SK-N-SH treated with all-trans-retinoic acid at 6 μM for 48 hours (cell line): ENCODE measurements around the gene SEMA5A.

Experiments used
- ATAC-seq: fragments of 200-7000 bp; cut with Tn5 transposase; 3 replicates; pipeline ENCODE4 v1.9.1; 2020; ENCODE audit warnings: mild to moderate bottlenecking, moderate library complexity
- ARNTL ChIP-seq: fragments of 450-650 bp; formaldehyde crosslinking; IDR thresholded peaks from 2 replicates; pipeline ENCODE4 v1.5.0; 2020; ENCODE audit warnings: low read depth, mild to moderate bottlenecking, moderate library complexity, borderline replicate concordance
- BACH2 ChIP-seq: fragments of 250-450 bp; sonication (Bioruptor Pico); IDR thresholded peaks from 2 replicates; pipeline ENCODE4 v1.9.0; 2021; ENCODE audit warnings: mild to moderate bottlenecking, borderline replicate concordance
- CSDC2 ChIP-seq: fragments of 250-450 bp; sonication (Bioruptor Pico); IDR thresholded peaks from 2 replicates; pipeline ENCODE4 v1.5.0; 2020; ENCODE audit warnings: mild to moderate bottlenecking, moderate library complexity
- ESRRG ChIP-seq: fragments of 250-450 bp; sonication (Bioruptor Pico); IDR thresholded peaks from 2 replicates; pipeline ENCODE4 v1.6.1; 2021; ENCODE audit warnings: mild to moderate bottlenecking
- GLIS3 ChIP-seq: fragments of 250-450 bp; sonication (Bioruptor Pico); IDR thresholded peaks from 2 replicates; pipeline ENCODE4 v1.5.0; 2020; ENCODE audit warnings: mild to moderate bottlenecking, moderate library complexity
- ISL1 ChIP-seq: fragments of 250-450 bp; sonication (Bioruptor Pico); IDR thresholded peaks from 2 replicates; pipeline ENCODE4 v2.1.2; 2022; ENCODE audit warnings: mild to moderate bottlenecking, moderate library complexity
- OSR1 ChIP-seq: fragments of 250-450 bp; sonication (Bioruptor Pico); IDR thresholded peaks from 2 replicates; pipeline ENCODE4 v1.8.0; 2022; ENCODE audit warnings: moderate library complexity, mild to moderate bottlenecking, inconsistent platforms
- PPARA ChIP-seq: fragments of 250-450 bp; sonication (Bioruptor Pico); IDR thresholded peaks from 2 replicates; pipeline ENCODE4 v1.5.0; 2020; ENCODE audit warnings: mild to moderate bottlenecking, borderline replicate concordance
- RARB ChIP-seq: fragments of 250-450 bp; sonication (Bioruptor Pico); IDR thresholded peaks from 2 replicates; pipeline ENCODE4 v1.8.0; 2021; ENCODE audit warnings: mild to moderate bottlenecking, moderate library complexity
- SNAI2 ChIP-seq: fragments of 250-450 bp; sonication (Bioruptor Pico); IDR thresholded peaks from 2 replicates; pipeline ENCODE4 v1.5.0; 2020; ENCODE audit warnings: mild to moderate bottlenecking, moderate library complexity
- TCF4 ChIP-seq: fragments of 250-450 bp; sonication (Bioruptor Pico); IDR thresholded peaks from 2 replicates; pipeline ENCODE4 v1.8.0; 2021; ENCODE audit warnings: mild to moderate bottlenecking, moderate library complexity, borderline replicate concordance
- TOX ChIP-seq: fragments of 250-450 bp; sonication (Bioruptor Pico); IDR thresholded peaks from 2 replicates; pipeline ENCODE4 v1.8.0; 2021; ENCODE audit warnings: mild to moderate bottlenecking, moderate library complexity, borderline replicate concordance
- ZC3H10 ChIP-seq: fragments of 250-450 bp; sonication (Bioruptor Pico); IDR thresholded peaks from 2 replicates; pipeline ENCODE4 v1.5.1; 2021; ENCODE audit warnings: mild to moderate bottlenecking, moderate library complexity
- ZFP30 ChIP-seq: fragments of 450-650 bp; formaldehyde crosslinking; IDR thresholded peaks from 2 replicates; pipeline ENCODE4 v1.5.0; 2022; ENCODE audit warnings: mild to moderate bottlenecking, moderate library complexity
- ZNF565 ChIP-seq: fragments of 450-650 bp; formaldehyde crosslinking; conservative IDR thresholded peaks from 2 replicates; pipeline ENCODE4 v1.5.0; 2020; ENCODE audit warnings: low read depth, mild to moderate bottlenecking, moderate library complexity
- ZNF70 ChIP-seq: fragments of 450-650 bp; formaldehyde crosslinking; IDR thresholded peaks from 2 replicates; pipeline ENCODE4 v1.5.0; 2020; ENCODE audit warnings: mild to moderate bottlenecking, moderate library complexity
- ZNF8 ChIP-seq: fragments of 450-650 bp; formaldehyde crosslinking; IDR thresholded peaks from 2 replicates; pipeline ENCODE4 v1.5.0; 2020; ENCODE audit warnings: mild to moderate bottlenecking, moderate library complexity
- TF ChIP-seq, protein P1 (sequence below): fragments of 250-450 bp; sonication (Bioruptor Pico); IDR thresholded peaks from 2 replicates; pipeline ENCODE4 v1.5.0; 2020; ENCODE audit warnings: mild to moderate bottlenecking, moderate library complexity
- TF ChIP-seq, protein P2 (sequence below): fragments of 250-450 bp; sonication (Bioruptor Pico); IDR thresholded peaks from 2 replicates; pipeline ENCODE4 v1.8.0; 2021; ENCODE audit warnings: low read depth, mild to moderate bottlenecking, moderate library complexity, borderline replicate concordance
- TF ChIP-seq, protein P3 (sequence below): fragments of 250-450 bp; sonication (Bioruptor Pico); IDR thresholded peaks from 2 replicates; pipeline ENCODE4 v1.5.1; 2020; ENCODE audit warnings: low read depth, mild to moderate bottlenecking, moderate library complexity
- TF ChIP-seq, protein P4 (sequence below): fragments of 250-450 bp; sonication (Bioruptor Pico); IDR thresholded peaks from 2 replicates; pipeline ENCODE4 v1.5.1; 2021; ENCODE audit warnings: mild to moderate bottlenecking, moderate library complexity

Gene SEMA5A

DNA sequence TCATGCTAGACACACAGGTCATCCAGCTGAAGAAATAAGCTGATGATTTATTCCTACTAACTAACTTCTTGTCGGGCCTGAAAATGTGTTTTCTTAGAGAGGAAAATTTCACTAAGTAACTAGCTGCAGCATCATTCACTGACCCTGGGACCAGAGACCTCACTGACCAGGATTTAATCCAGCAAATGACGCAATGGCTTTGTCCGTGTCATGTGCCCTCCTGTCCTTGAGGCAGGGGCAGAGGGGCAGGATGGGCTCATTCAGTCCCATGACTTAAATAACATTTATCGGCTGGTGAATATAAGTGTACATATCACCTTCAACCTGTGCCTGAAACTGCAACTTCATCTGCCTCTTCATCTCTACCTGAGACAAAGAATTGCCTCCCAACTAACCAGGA is 154.8 kb downstream of the SEMA5A start:
- no peak for ATAC-seq
- no peak for TF ChIP-seq RARB (CRISPR knock-in tag)
- no peak for TF ChIP-seq ZFP30
- no peak for TF ChIP-seq BACH2 (CRISPR knock-in tag)
- TF ChIP-seq, protein P1, sequence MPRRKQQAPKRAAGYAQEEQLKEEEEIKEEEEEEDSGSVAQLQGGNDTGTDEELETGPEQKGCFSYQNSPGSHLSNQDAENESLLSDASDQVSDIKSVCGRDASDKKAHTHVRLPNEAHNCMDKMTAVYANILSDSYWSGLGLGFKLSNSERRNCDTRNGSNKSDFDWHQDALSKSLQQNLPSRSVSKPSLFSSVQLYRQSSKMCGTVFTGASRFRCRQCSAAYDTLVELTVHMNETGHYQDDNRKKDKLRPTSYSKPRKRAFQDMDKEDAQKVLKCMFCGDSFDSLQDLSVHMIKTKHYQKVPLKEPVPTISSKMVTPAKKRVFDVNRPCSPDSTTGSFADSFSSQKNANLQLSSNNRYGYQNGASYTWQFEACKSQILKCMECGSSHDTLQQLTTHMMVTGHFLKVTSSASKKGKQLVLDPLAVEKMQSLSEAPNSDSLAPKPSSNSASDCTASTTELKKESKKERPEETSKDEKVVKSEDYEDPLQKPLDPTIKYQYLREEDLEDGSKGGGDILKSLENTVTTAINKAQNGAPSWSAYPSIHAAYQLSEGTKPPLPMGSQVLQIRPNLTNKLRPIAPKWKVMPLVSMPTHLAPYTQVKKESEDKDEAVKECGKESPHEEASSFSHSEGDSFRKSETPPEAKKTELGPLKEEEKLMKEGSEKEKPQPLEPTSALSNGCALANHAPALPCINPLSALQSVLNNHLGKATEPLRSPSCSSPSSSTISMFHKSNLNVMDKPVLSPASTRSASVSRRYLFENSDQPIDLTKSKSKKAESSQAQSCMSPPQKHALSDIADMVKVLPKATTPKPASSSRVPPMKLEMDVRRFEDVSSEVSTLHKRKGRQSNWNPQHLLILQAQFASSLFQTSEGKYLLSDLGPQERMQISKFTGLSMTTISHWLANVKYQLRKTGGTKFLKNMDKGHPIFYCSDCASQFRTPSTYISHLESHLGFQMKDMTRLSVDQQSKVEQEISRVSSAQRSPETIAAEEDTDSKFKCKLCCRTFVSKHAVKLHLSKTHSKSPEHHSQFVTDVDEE (CRISPR knock-in tag), result no peak
- TF ChIP-seq, protein P2, sequence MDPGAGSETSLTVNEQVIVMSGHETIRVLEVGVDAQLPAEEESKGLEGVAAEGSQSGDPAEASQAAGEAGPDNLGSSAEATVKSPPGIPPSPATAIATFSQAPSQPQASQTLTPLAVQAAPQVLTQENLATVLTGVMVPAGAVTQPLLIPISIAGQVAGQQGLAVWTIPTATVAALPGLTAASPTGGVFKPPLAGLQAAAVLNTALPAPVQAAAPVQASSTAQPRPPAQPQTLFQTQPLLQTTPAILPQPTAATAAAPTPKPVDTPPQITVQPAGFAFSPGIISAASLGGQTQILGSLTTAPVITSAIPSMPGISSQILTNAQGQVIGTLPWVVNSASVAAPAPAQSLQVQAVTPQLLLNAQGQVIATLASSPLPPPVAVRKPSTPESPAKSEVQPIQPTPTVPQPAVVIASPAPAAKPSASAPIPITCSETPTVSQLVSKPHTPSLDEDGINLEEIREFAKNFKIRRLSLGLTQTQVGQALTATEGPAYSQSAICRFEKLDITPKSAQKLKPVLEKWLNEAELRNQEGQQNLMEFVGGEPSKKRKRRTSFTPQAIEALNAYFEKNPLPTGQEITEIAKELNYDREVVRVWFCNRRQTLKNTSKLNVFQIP, result no peak
- TF ChIP-seq, protein P3, sequence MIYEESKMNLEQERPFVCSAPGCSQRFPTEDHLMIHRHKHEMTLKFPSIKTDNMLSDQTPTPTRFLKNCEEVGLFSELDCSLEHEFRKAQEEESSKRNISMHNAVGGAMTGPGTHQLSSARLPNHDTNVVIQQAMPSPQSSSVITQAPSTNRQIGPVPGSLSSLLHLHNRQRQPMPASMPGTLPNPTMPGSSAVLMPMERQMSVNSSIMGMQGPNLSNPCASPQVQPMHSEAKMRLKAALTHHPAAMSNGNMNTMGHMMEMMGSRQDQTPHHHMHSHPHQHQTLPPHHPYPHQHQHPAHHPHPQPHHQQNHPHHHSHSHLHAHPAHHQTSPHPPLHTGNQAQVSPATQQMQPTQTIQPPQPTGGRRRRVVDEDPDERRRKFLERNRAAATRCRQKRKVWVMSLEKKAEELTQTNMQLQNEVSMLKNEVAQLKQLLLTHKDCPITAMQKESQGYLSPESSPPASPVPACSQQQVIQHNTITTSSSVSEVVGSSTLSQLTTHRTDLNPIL, result no peak
- no peak for TF ChIP-seq ZC3H10 (CRISPR knock-in tag)
- TF ChIP-seq SNAI2, result no peak
- no peak for TF ChIP-seq TCF4 (CRISPR knock-in tag)
- TF ChIP-seq ESRRG (CRISPR knock-in tag), result no peak
- no peak for TF ChIP-seq TOX (CRISPR knock-in tag)
- TF ChIP-seq, protein P4, sequence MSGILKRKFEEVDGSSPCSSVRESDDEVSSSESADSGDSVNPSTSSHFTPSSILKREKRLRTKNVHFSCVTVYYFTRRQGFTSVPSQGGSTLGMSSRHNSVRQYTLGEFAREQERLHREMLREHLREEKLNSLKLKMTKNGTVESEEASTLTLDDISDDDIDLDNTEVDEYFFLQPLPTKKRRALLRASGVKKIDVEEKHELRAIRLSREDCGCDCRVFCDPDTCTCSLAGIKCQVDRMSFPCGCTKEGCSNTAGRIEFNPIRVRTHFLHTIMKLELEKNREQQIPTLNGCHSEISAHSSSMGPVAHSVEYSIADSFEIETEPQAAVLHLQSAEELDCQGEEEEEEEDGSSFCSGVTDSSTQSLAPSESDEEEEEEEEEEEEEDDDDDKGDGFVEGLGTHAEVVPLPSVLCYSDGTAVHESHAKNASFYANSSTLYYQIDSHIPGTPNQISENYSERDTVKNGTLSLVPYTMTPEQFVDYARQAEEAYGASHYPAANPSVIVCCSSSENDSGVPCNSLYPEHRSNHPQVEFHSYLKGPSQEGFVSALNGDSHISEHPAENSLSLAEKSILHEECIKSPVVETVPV (CRISPR knock-in tag), result no peak
- TF ChIP-seq ZNF8 (CRISPR knock-in tag), result no peak
- TF ChIP-seq PPARA (CRISPR knock-in tag), result no peak
- TF ChIP-seq ZNF565, result no peak
- no peak for TF ChIP-seq OSR1
- TF ChIP-seq, all 23 proteins: peak for 0

DNA sequence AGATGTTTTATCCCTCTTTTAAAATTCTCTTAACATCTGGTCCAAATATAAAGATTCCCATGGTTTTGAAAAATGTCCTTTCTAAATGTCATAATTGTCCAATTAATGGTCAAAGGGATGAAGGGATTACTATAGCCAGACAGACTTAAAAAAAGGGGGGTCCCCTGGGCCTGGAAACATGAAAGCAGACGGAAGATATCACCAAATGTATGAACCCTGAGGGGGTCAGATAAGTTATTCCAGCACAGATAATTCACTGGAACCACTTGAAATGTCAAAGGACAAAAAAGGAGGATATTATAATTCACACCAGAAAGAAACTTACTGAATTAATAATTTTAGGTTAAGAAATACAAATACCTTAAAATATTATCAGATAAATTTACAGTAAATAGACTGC is 155.8 kb downstream of the SEMA5A start:
- no peak for ATAC-seq
- TF ChIP-seq ZNF70 (peak; percentile 64), ZFP30 (no peak), ESRRG (CRISPR knock-in tag) (no peak), GLIS3 (CRISPR knock-in tag) (no peak), TOX (CRISPR knock-in tag) (no peak)

DNA sequence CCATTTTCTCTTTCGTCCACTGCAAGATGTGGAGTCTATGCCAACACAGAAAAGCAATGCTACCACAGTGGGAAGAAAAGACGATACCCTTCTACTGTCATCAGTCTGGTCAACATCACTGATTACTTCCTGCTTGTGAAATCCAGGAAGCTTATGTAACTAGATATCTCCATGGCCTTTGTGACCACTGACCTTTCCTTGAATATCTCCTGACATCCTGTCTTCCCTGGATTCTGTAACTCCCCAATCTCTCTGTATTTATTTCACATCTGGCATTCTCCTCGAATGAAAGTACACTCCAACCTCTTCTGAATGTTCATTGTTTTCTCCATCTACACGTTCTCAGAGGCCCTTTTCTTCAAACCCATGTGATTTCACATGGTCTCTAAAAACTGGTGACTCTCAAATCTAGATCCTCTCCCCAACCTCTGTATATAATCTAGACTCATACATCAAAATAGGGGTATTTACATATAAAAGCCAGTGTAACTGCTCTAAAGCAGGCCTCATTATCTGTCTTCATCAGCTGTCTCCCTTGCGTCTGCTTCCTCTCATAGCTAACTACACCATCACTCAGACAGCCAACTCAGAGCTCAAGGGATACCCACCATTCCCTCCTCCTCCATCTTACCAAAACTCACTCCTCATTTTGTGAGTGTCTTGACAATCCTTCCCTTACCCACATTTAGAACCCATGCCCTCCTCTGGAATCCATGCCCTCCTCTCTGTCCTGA is 156.8 kb downstream of the SEMA5A start:
- TF ChIP-seq ISL1 (CRISPR knock-in tag) (no peak), OSR1 (no peak), PPARA (CRISPR knock-in tag) (no peak), ZNF70 (no peak), ARNTL (CRISPR knock-in tag) (no peak), RARB (CRISPR knock-in tag) (no peak), SNAI2 (no peak), ZC3H10 (CRISPR knock-in tag) (no peak), CSDC2 (no peak)
- TF ChIP-seq, protein P1 (CRISPR knock-in tag), result no peak
- TF ChIP-seq, protein P4 (CRISPR knock-in tag), result no peak
- TF ChIP-seq, protein P2, result no peak
- TF ChIP-seq, protein P3, result no peak
- peak; percentile 50 for ATAC-seq
